GM19395 (cell line): ENCODE results near the gene GPATCH4.
"Not testable (repeated sequence)": the region's sequence is repeated elsewhere in the genome, so short reads cannot be mapped to it uniquely, and the experiment has no call there.

Source experiments
- ATAC-seq: cut with Tn5 transposase; IDR thresholded peaks from one replicate; pipeline ENCODE4 v1.9.1; 2021; ENCODE audit warnings: mild to moderate bottlenecking, moderate library complexity; ENCODE audit not compliant: unreplicated experiment

The GPATCH4 gene

DNA sequence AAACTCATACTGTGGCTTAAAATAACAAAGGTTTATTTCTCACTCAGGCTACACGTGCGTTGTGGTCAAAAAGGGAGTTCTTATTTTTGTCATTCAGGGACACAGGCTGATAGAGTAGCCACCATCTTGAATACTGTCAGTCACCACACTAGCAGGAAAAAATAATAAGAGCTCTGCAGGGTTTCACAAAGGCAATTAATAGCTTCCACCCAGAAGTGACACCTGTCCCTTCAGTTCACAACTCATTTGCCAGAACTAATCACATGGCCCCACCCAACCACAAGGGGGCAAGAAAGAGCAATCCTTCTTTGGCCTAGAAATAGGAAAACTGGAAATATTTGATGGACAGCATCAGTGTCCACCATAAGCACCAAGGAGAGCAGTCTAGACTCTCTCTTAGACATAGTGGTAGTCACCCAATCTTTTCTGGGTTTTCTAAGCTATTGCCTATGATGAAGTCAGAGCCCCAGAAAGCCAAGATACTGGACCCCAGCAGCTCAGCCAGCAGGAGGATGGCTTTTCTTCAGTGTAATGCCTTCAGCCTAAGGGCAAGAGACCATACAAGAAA lies 26.1 kb upstream of the GPATCH4 start:
- no peak for ATAC-seq

DNA sequence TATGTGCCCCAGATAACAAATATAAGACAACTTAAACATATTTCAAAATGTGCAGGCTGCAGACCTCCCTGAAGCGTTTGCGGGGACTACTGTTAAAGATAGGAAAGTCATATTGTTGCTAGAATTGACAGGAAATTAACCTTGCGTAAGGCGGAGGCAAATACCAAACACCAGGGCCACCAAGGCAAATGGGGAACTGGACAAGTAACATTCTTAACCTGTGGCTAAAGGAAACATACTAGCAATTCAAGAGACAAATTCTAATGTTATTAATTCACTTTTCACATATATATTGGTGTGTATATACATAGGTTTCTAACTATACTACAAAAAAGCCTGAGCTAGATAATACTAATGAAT lies 24.8 kb upstream of the GPATCH4 start:
- ATAC-seq: no peak

GRCh38 chr1:156625436-156626078 lies 24.3 kb upstream of the GPATCH4 start:
- ATAC-seq: no peak

- ATAC-seq: no peak
Observed at GRCh38 chr1:156624814-156625435, 23.6 kb upstream of the GPATCH4 start.

DNA sequence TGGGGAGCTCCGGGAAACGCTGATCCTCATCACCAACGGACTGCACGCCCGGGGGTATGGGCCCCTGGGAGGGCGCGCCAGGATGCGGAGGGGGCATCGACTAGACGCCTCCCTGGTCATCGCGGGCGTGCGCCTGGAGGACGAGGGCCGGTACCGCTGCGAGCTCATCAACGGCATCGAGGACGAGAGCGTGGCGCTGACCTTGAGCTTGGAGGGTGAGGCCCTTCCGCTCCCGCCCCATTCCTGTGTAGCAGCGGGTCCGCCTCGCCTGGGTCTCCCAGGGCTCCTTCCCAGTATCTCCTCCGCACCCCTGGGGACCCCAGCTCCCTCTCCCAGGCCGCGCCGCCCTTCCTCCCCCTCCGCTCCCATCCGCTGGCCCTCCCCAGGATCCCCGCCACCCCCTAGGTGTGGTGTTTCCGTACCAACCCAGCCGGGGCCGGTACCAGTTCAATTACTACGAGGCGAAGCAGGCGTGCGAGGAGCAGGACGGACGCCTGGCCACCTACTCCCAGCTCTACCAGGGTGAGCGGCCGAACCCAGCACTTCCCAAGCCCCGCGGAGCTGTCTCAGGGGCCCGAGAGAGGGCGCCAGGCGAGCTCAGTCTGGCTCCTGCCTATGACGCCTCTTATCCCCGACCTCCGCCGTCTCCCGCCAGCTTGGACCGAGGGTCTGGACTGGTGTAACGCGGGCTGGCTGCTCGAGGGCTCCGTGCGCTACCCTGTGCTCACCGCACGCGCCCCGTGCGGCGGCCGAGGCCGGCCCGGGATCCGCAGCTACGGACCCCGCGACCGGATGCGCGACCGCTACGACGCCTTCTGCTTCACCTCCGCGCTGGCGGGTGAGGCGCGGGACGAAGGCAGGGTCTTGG lies 22.9 kb upstream of the GPATCH4 start:
- no peak for ATAC-seq

DNA sequence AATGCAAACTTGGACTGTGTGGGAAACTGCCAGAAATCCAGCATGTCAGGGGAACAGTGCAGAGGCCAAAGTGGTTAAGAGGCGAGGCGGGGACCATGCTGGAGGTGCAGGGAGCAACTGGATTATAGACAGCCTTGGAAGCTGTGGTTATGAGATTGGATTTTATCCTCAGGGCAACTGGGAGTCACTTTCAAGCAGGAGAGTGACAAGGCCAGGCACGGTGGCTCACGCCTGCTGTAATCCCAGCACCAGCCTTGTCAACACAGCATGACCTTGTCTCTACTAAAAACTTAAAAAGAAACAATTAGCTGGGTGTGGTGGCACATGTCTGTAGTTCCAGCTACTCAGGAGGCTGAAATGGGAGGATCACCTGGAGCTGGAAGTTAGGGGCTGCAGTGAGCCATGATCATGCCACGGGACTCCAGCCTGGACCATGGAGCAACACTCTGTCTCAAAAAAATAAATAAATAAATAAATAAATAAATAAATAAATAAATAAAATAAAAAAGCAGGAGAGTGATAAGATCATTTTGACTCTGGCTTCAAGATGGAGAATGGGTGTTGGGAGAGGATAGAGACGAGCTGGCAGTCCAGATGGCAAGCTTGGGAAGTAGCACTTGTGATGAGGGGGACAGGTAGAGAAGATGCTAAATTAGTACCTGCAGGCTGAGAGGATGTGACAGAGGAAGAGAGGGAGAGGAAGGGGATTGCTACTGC lies 21.5 kb upstream of the GPATCH4 start:
- no peak for ATAC-seq

- no peak for ATAC-seq
Observed at GRCh38 chr1:156619582-156619955, 18.3 kb upstream of the GPATCH4 start.

DNA sequence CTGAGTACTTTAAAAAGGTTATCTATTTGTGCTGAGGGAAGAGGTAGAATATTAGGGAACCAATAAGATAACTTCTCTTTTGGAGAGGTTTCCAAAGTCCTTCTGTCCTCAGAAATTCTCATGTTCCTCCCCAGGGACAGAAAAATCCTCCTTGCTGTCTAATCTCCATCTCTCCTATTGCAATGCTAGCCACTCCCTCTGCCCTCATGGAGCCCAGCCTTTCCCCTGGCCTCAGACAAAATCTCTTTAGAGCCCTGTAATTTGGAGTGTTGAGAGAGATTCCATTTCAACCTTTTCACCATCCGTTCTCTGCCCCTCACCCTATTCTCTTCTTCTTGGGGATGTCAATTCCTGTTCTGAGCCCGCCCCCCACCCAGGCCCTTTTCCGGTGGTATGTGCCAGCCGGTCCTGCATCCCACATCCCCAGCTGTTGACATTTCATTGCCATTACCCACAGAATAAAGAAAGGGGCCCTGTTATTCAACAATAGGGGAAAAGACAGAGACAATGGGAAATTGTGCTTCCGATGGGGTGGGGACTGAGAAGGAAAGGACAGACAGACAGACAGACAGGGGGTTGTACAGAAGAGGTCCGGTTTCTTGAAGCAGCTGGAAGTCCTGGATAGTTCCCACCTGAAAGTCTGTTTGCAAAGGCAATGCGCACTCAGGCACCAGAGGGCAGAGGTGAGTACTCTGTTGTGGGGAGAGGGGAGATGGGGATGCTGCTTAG lies 17.7 kb upstream of the GPATCH4 start, which contains the start of gene HAPLN2:
Gene HAPLN2, plus strand, starts transcription at position 563 of the 729 bp plus-strand sequence. CDS start 4,076 bp downstream, outside the sequence.
- no peak for ATAC-seq

DNA sequence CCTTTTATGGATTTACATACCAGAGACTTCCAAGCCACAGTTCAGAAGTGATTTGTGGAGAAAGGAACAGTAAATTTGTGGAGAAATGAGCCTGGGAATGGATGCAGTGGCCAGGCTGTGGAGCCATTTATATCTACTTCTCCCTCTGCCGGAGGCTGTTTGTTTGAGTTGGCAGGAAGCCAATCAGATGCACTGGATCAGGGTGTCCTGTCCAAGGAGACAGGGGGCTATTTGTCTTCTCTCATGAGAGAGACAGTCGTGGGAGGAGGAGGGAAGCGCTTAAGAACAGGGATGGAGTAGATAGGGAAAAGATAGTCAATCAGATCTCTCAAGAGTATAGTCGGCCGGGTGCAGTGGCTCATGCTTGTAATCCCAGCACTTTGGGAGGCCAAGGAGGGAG lies 15.2 kb upstream of the GPATCH4 start:
- no peak for ATAC-seq

GRCh38 chr1:156615946-156616345 lies 14.7 kb upstream of the GPATCH4 start:
- ATAC-seq: no peak

DNA sequence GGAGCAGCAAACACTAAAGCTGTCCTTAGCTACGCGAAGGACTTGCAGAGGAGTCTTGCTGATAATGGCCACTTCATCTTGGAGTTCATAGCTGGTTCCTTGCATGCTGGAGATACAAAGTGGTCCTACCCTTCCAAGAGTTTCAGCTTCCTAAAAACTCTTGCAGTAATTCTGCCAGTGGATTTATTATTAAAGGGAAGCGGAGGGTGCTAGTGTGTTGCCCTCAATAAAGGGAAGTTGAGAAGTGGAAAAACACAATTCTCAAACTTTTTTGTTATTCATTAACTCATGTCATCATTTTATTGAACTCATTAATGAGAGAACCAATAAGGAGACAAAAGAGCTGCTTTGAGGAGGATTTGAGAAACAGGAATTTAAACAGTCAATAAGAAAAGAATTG lies 11.4 kb upstream of the GPATCH4 start:
- ATAC-seq: no peak

DNA sequence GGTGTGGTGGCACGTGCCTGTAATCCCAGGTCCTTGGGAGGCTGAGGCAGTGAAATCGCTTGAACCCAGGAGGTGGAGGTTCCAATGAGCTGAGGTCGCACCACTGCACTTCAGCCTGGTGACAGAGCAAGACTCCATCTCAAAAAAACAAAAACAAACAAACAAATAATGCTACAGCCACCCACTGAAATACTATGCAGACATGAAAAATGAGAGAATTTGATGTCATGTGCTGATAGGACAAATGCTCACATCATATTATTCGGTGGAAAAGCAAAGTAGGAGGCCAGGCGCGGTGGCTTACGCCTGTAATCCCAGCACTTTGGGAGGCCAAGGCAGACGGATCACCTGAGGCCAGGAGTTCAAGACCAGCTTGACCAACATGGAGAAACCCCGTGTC lies 8.8 kb upstream of the GPATCH4 start:
- ATAC-seq: not testable (repeated sequence)

GRCh38 chr1:156608981-156609380 lies 7.7 kb upstream of the GPATCH4 start:
- ATAC-seq: no peak

- no peak for ATAC-seq
Observed at GRCh38 chr1:156608036-156608674, 6.9 kb upstream of the GPATCH4 start.

GRCh38 chr1:156607344-156607743 lies 6.1 kb upstream of the GPATCH4 start:
- not testable (repeated sequence) for ATAC-seq

- ATAC-seq: no peak
Observed at GRCh38 chr1:156602557-156602993, 1.3 kb upstream of the GPATCH4 start.

DNA sequence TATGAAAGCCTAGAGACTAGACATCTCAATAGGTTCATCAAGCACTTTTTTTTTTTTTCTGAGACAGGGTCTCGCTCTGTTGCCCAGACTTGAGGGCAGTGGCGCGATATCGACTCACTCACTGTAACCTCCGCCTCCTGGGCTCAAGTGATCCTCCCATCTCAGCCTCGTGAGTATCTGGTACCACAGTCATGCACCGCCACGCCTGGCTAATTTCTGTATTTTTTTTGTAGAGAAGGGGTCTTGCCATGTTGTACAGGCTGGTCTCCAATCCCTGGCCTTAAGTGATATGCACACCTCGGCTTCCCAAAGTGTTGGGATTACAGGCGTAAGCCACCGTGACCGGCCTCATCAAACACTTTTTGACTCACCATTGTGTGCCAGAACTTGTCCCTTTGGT lies 613 bp upstream of the GPATCH4 start:
- peak; percentile 21 for ATAC-seq

GRCh38 chr1:156600733-156601121 lies 552 bp downstream of the GPATCH4 start:
- ATAC-seq: no peak

DNA sequence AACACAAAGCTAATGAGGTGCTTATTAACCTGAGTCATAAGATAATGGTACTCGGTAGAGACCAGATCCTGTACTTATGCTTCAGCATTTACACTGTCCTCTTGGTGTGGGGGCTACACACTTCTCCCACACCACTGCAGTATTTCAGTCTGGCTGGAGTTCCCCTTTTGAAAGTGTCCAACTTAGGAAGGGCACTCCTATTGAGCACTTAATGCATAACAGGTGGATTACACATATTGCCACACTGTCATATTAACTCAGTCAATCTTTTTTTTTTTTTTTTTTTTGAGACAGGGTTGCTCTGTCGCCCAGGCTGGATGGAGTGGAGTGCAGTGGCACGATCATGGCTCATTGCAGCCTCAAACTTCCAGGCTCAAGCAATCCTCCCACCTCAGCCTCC lies 1.5 kb downstream of the GPATCH4 start:
- ATAC-seq: no peak
